K562 (cell line): ENCODE results near the gene GPC3. TPM values are rescaled to one million over a fixed set of nuclear protein-coding genes. Genes with fewer than 3 reads are reported as not detected.

Source experiments
- ATAC-seq: fragments of 200-7000 bp; cut with Tn5 transposase; 3 replicates; pipeline ENCODE4 v1.9.1; 2020; ENCODE audit warnings: moderate library complexity
- BruUV-seq: library from RNA; stranded (reverse); fragments of 400-500 nt; replicated peaks from 2 replicates; lab custom pipeline; 2021; lab: Mats Ljungman, UMichigan
- CTCF ChIA-PET: fragments of 300-600 bp; formaldehyde crosslinking; extraction: SDS; loops from one replicate; lab custom pipeline; 2021; ENCODE audit warnings: low intra/inter-chr PET ratio; lab: Yijun Ruan, JAX
- POLR2A ChIA-PET: fragments of 300-600, 350-650 bp; sonication (Branson Sonifier 250); formaldehyde crosslinking; extraction: SDS; loops from one replicate; lab custom pipeline; 2021; ENCODE audit warnings: antibody characterized with exemption, inconsistent platforms; lab: Yijun Ruan, JAX
- DNase-seq, 4 experiments: peaks; one replicate each; pipeline versions ENCODE4 v3.0.0 to v3.0.0-alpha.2; 2011 to 2018; ENCODE audit warnings: low spot score in 3 of 4, mixed read lengths in 3 of 4; ENCODE audit errors: extremely low read depth in 1 of 4
- FAIRE-seq: peaks from 2 replicates; lab custom pipeline; 2011; peaks lifted over from hg19 to GRCh38; lab: Jason Lieb, UNC
- H2AFZ ChIP-seq: 2 replicates; pipeline ENCODE4 v1.6.0; 2011; ENCODE audit warnings: low read depth, low read length, control low read depth, inconsistent platforms
- H3K27ac ChIP-seq: fragments of 200-600 bp; 3 replicates; pipeline ENCODE4 v1.8.0; 2011; ENCODE audit warnings: low read depth, mild to moderate bottlenecking, control low read depth, inconsistent platforms, low read length, moderate library complexity, mixed read lengths; ENCODE audit errors: extremely low read depth
- H3K27me3 ChIP-seq, 2 experiments: fragments of 300-600 bp in 1 of 2; 2 replicates in 1 of 2; 3 replicates in 1 of 2; pipeline versions ENCODE4 v1.6.0 to v1.8.0; 2011; ENCODE audit warnings: inconsistent platforms in 2 of 2, low read length in 2 of 2, mild to moderate bottlenecking in 1 of 2, mixed read lengths in 1 of 2, moderate library complexity in 1 of 2; ENCODE audit not compliant: control insufficient read depth in 2 of 2, insufficient read depth in 2 of 2
- H3K36me3 ChIP-seq: fragments of 300-600 bp; 3 replicates; pipeline ENCODE4 v1.8.0; 2011; ENCODE audit warnings: mild to moderate bottlenecking, low read length, inconsistent platforms; ENCODE audit not compliant: control insufficient read depth, insufficient read depth
- H3K4me1 ChIP-seq, 2 experiments: fragments of 200-600 bp in 1 of 2; replicated peaks in 1 of 2; 2 replicates in 1 of 2; 3 replicates in 1 of 2; pipeline versions ENCODE4 v1.5.1 to v1.8.0; 2011; ENCODE audit warnings: inconsistent platforms in 2 of 2, low read length in 2 of 2, mild to moderate bottlenecking in 1 of 2, mixed read lengths in 1 of 2, moderate library complexity in 1 of 2; ENCODE audit not compliant: control insufficient read depth in 2 of 2, insufficient read depth in 2 of 2
- H3K4me2 ChIP-seq: 2 replicates; pipeline ENCODE4 v1.6.1; 2011; ENCODE audit warnings: low read length, control low read depth, inconsistent platforms, mixed read lengths; ENCODE audit not compliant: insufficient read depth
- H3K4me3 ChIP-seq: fragments of 200-600 bp; sonication (generic), shearing (Covaris generic); 2 replicates; pipeline ENCODE4 v1.5.1; 2016; ENCODE audit warnings: control low read depth, inconsistent platforms
- H3K79me2 ChIP-seq: fragments of 200-600 bp; 3 replicates; pipeline ENCODE4 v1.8.0; 2011; ENCODE audit warnings: low read length, inconsistent platforms; ENCODE audit not compliant: control insufficient read depth, insufficient read depth
- H3K9ac ChIP-seq, 2 experiments: 2 replicates each; pipeline versions ENCODE4 v1.6.0 to v1.6.1; 2011; ENCODE audit warnings: low read depth in 2 of 2, low read length in 2 of 2, control low read depth in 1 of 2, inconsistent platforms in 1 of 2, mild to moderate bottlenecking in 1 of 2, mixed read lengths in 1 of 2; ENCODE audit not compliant: insufficient read depth in 1 of 2
- H3K9me1 ChIP-seq: one replicate; pipeline ENCODE4 v1.6.0; 2011; ENCODE audit warnings: inconsistent platforms, mild to moderate bottlenecking, low read length, moderate library complexity; ENCODE audit not compliant: control insufficient read depth, insufficient read depth
- H3K9me3 ChIP-seq: replicated peaks from 2 replicates; pipeline ENCODE4 v1.5.1; 2011; ENCODE audit warnings: low read depth, low read length, inconsistent platforms; ENCODE audit not compliant: control insufficient read depth, insufficient read depth
- H4K20me1 ChIP-seq: replicated peaks from 2 replicates; pipeline ENCODE4 v1.6.1; 2011; ENCODE audit warnings: low read length, inconsistent platforms, mixed read lengths; ENCODE audit not compliant: control insufficient read depth, insufficient read depth
- FOXJ2 ChIP-seq: fragments of 200-800 bp; sonication (Bioruptor generic); IDR thresholded peaks from 2 replicates; pipeline ENCODE4 v1.6.1; 2016; ENCODE audit warnings: missing genetic modification characterization, missing compliant biosample characterization
- HDGF ChIP-seq: fragments of 450-650 bp; IDR thresholded peaks from 2 replicates; pipeline ENCODE4 v1.6.1; 2016
- HMGXB4 ChIP-seq: sonication (generic); formaldehyde crosslinking; IDR thresholded peaks from 2 replicates; pipeline ENCODE4 v1.8.1; 2023; ENCODE audit warnings: mild to moderate bottlenecking, missing genetic modification reagents
- KAT2B ChIP-seq: IDR thresholded peaks from one replicate; pipeline ENCODE4 v1.6.1; 2012; ENCODE audit warnings: low read depth, mild to moderate bottlenecking, control low read depth, inconsistent platforms, low read length, moderate library complexity
- KDM2B ChIP-seq: fragments of 250-450 bp; sonication (Bioruptor Pico); IDR thresholded peaks from 2 replicates; pipeline ENCODE4 v1.8.0; 2021; ENCODE audit warnings: mild to moderate bottlenecking, moderate library complexity
- MNT ChIP-seq, 2 experiments: fragments of 450-650 bp; conservative IDR thresholded peaks; 2 replicates each; pipeline ENCODE4 v1.6.1; 2017; ENCODE audit warnings: mild to moderate bottlenecking in 2 of 2, moderate library complexity in 2 of 2
- PPARD ChIP-seq: fragments of 250-450 bp; sonication (Bioruptor Pico); IDR thresholded peaks from 2 replicates; pipeline ENCODE4 v1.8.0; 2022; ENCODE audit warnings: inconsistent platforms, mild to moderate bottlenecking, moderate library complexity
- SAP30 ChIP-seq: fragments of 200-600 bp; sonication (generic); IDR thresholded peaks from 2 replicates; pipeline ENCODE4 v1.6.1; 2012; ENCODE audit warnings: borderline replicate concordance, low read depth, mild to moderate bottlenecking, moderate library complexity, low read length, control low read depth, inconsistent platforms; ENCODE audit not compliant: insufficient read depth, poor library complexity, severe bottlenecking
- SNIP1 ChIP-seq: fragments of 450-650 bp; IDR thresholded peaks from 2 replicates; pipeline ENCODE4 v1.7.1; 2017; ENCODE audit warnings: low read depth, mild to moderate bottlenecking
- TCF7L2 ChIP-seq: fragments of 150-350 bp; IDR thresholded peaks from 2 replicates; pipeline ENCODE4 v1.6.1; 2016; ENCODE audit warnings: low read depth, mild to moderate bottlenecking, low read length, moderate library complexity
- WGBS: fragments of 100-300 bp; shearing (Covaris generic); methylation state at CpG from one replicate; pipeline ENCODE4 v1.1.6; 2016; ENCODE audit warnings: low coverage, mixed read lengths; ENCODE audit not compliant: insufficient coverage; ENCODE audit errors: missing lambda C conversion rate; 5-methylcytosine and 5-hydroxymethylcytosine counted together
- in situ Hi-C: fragments of 300-500 bp; cut with MboI; formaldehyde crosslinking; loops from 4 replicates; pipeline ENCODE4 v1.15.0; 2018; ENCODE audit warnings: inconsistent platforms, mixed read lengths
- intact Hi-C: fragments of 100-400 bp; cut with micrococcal nuclease; formaldehyde crosslinking; loops from 2 replicates; pipeline ENCODE4 v1.14.2; 2022
- polyA plus RNA-seq, 8 experiments: library from polyadenylated mRNA; depleted of rRNA in 4 of 8; stranded (reverse) in 5 of 8; unstranded in 3 of 8; fragments of >200 nt; fragmentation: Nextera tagmentation in 2 of 8; fragmentation: Illumina TruSeq in 1 of 8; extraction: Ambion mirVana in 2 of 8; extraction: Trizol in 1 of 8; gene quantifications; 2 replicates each; pipeline versions ENCODE4 v1.2.1 to v1.2.3, GENCODE V29; 2011 to 2014; ENCODE audit warnings: inconsistent platforms in 1 of 8, missing spikeins in 1 of 8
- total RNA-seq, 7 experiments: library from RNA; depleted of rRNA in 6 of 7; stranded (reverse); fragments of >200 nt in 6 of 7; fragmentation: Illumina TruSeq in 2 of 7; extraction: Trizol in 2 of 7; gene quantifications; 2 replicates each; pipeline versions ENCODE4 v1.2.1 to v1.2.3, GENCODE V29; 2011 to 2021; ENCODE audit warnings: low replicate concordance in 1 of 7
- TF ChIP-seq, protein P1 (sequence below): fragments of 250-450 bp; sonication (Bioruptor Pico); IDR thresholded peaks from 2 replicates; pipeline ENCODE4 v1.4.0; 2020

Gene GPC3
- total and polyA plus RNA-seq, 9 of the 15 experiments (the other 6 are each of a cell fraction or from before 2014, with no cell fraction given): 0.42 TPM; not detected in 8

GRCh38 chrX:133606990-133607389, 378.4 kb downstream of the GPC3 start:
- ChIA-PET POLR2A (no interaction called here), CTCF (no interaction called here)
- no peak overlapping the region for H3K4me2 ChIP-seq
- no peak overlapping the region for H3K4me3 ChIP-seq
- H3K27ac ChIP-seq: no peak overlapping the region
- ATAC-seq (no peak), FAIRE-seq (no peak), DNase-seq (no peak)
- TF ChIP-seq HDGF (no peak), SNIP1 (no peak), KAT2B (no peak), MNT (conservative IDR thresholded peaks at IDR 0.05) (no peak), TCF7L2 (no peak), KDM2B (CRISPR knock-in tag) (no peak), FOXJ2 (no peak), HMGXB4 (CRISPR knock-in tag) (no peak), PPARD (CRISPR knock-in tag) (no peak), SAP30 (no peak)
- TF ChIP-seq, protein P1, sequence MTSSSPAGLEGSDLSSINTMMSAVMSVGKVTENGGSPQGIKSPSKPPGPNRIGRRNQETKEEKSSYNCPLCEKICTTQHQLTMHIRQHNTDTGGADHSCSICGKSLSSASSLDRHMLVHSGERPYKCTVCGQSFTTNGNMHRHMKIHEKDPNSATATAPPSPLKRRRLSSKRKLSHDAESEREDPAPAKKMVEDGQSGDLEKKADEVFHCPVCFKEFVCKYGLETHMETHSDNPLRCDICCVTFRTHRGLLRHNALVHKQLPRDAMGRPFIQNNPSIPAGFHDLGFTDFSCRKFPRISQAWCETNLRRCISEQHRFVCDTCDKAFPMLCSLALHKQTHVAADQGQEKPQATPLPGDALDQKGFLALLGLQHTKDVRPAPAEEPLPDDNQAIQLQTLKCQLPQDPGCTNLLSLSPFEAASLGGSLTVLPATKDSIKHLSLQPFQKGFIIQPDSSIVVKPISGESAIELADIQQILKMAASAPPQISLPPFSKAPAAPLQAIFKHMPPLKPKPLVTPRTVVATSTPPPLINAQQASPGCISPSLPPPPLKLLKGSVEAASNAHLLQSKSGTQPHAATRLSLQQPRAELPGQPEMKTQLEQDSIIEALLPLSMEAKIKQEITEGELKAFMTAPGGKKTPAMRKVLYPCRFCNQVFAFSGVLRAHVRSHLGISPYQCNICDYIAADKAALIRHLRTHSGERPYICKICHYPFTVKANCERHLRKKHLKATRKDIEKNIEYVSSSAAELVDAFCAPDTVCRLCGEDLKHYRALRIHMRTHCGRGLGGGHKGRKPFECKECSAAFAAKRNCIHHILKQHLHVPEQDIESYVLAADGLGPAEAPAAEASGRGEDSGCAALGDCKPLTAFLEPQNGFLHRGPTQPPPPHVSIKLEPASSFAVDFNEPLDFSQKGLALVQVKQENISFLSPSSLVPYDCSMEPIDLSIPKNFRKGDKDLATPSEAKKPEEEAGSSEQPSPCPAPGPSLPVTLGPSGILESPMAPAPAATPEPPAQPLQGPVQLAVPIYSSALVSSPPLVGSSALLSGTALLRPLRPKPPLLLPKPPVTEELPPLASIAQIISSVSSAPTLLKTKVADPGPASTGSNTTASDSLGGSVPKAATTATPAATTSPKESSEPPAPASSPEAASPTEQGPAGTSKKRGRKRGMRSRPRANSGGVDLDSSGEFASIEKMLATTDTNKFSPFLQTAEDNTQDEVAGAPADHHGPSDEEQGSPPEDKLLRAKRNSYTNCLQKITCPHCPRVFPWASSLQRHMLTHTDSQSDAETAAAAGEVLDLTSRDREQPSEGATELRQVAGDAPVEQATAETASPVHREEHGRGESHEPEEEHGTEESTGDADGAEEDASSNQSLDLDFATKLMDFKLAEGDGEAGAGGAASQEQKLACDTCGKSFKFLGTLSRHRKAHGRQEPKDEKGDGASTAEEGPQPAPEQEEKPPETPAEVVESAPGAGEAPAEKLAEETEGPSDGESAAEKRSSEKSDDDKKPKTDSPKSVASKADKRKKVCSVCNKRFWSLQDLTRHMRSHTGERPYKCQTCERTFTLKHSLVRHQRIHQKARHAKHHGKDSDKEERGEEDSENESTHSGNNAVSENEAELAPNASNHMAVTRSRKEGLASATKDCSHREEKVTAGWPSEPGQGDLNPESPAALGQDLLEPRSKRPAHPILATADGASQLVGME (CRISPR knock-in tag): no peak
- no peaks in the 10 kb centered on the region for H3K9me3 ChIP-seq
- H3K79me2 ChIP-seq: no peaks in the 10 kb centered on the region
- intact Hi-C loops: no loop called here
- no peaks in the 10 kb centered on the region for H4K20me1 ChIP-seq
- no peaks in the 10 kb centered on the region for H3K9me1 ChIP-seq
- no peaks in the 10 kb centered on the region for H3K4me1 ChIP-seq
- no peaks in the 10 kb centered on the region for H3K27me3 ChIP-seq
- WGBS: 0% methylated on average over 1 of the region's 1 CpG
- BruUV-seq: no TSS peak
- in situ Hi-C loops: no loop called here
- H3K9ac ChIP-seq: no peak overlapping the region
- H3K36me3 ChIP-seq: no peaks in the 10 kb centered on the region
- H2AFZ ChIP-seq: no peak overlapping the region
